Measurements from ENCODE around the gene NFYB. TPM values are rescaled to one million over a fixed set of nuclear protein-coding genes. Genes with fewer than 3 reads are reported as not detected.

Gene NFYB
- total and polyA plus RNA-seq, 7 donors = 15.3 to 91.3 (median 75.2) TPM

DNA sequence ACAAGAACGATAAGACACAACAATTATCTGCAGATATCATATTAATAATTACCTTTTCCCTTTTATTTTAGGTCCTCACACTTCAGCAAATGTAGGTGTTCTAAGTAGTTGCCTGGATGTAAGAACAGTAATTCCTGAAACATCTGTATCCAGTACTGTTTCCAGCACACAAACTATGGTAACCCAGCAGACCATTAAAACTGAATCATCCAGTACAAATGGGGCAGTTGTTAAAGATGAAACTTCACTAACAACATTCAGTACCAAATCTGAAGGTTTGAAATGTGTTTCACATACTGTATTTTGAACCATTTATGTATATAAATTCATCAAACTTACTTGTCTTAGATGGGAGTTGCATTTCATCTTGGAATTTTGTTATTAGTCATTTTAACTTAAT, 42.7 kb downstream of the NFYB start:
- Histone ChIP-seq H3K9me3 (no peaks in the 10 kb centered on the region), H3K27me3 (no peaks in the 10 kb centered on the region), H3K36me3 (peaks cover 5 to 94% (median 56%) of the 10 kb centered on the region in 4 donors), H3K4me3 (no peak overlapping the region), H3K4me1 (no peaks in the 10 kb centered on the region), H3K27ac (no peak overlapping the region)
- WGBS, 2 donors = 81 to 85% methylated on average over 1 of the region's 1 CpG
- intact Hi-C loops (cut with DNase I) = no loop called here
- TF ChIP-seq POLR2AphosphoS5 (IDR thresholded peaks at IDR 0.05) = no peak
- no peak for DNase-seq

DNA sequence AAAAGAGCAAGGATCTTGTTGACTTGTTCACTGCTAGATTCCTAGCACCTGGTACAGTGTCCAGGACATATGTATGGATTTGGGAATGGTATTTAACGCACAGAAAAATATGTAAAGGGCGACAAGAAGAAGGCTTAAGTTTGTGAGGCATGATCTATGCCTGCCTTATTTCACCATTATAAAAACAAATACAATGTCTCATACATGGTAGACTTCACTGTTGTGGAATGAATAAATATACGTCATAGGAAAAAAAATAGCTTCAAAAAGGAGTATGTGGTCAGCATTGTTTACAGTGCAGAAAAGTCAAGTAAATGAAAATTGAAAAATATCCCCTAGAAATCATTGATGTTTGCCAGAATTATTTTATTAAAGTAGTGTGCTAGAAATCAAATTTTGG, 43.7 kb downstream of the NFYB start:
- Histone ChIP-seq H3K27ac (no peak overlapping the region), H3K27me3 (no peaks in the 10 kb centered on the region), H3K4me1 (no peaks in the 10 kb centered on the region), H3K36me3 (peaks cover 5 to 94% (median 58%) of the 10 kb centered on the region in 4 donors), H3K4me3 (no peak overlapping the region), H3K9me3 (no peaks in the 10 kb centered on the region)
- intact Hi-C loops (cut with DNase I) = no loop called here
- no peak for TF ChIP-seq EP300 (IDR thresholded peaks at IDR 0.05)
- no peak for TF ChIP-seq POLR2A (IDR thresholded peaks at IDR 0.05)
- TF ChIP-seq, protein P1, sequence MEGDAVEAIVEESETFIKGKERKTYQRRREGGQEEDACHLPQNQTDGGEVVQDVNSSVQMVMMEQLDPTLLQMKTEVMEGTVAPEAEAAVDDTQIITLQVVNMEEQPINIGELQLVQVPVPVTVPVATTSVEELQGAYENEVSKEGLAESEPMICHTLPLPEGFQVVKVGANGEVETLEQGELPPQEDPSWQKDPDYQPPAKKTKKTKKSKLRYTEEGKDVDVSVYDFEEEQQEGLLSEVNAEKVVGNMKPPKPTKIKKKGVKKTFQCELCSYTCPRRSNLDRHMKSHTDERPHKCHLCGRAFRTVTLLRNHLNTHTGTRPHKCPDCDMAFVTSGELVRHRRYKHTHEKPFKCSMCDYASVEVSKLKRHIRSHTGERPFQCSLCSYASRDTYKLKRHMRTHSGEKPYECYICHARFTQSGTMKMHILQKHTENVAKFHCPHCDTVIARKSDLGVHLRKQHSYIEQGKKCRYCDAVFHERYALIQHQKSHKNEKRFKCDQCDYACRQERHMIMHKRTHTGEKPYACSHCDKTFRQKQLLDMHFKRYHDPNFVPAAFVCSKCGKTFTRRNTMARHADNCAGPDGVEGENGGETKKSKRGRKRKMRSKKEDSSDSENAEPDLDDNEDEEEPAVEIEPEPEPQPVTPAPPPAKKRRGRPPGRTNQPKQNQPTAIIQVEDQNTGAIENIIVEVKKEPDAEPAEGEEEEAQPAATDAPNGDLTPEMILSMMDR (IDR thresholded peaks at IDR 0.05) = no peak
- no peak for TF ChIP-seq POLR2AphosphoS5 (IDR thresholded peaks at IDR 0.05)
- DNase-seq = no peak
- whole genome bisulfite sequencing, 2 donors = 95 to 96% methylated on average over 3 of the region's 3 CpGs

DNA sequence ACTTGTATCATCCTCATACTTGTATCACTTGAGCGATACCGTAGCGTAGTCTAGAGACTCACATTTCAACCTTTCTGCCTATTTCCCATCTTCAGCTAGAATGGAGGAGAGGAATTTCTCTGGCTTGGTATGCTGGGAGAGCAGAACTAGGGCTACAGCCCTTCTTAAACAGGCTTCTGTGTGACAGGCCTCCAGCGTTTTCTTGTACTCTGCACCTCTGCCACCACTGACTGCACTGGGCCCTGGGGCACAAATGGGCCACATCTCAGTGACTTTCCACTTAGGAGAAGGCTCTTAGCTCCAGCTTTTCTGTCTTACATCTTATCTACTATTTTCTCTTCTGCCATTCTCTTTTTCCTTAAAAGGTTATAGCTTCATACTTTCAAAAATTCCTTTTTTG, 46.9 kb downstream of the NFYB start:
- H3K36me3 ChIP-seq = peaks cover 6 to 94% (median 54%) of the 10 kb centered on the region in 4 donors

DNA sequence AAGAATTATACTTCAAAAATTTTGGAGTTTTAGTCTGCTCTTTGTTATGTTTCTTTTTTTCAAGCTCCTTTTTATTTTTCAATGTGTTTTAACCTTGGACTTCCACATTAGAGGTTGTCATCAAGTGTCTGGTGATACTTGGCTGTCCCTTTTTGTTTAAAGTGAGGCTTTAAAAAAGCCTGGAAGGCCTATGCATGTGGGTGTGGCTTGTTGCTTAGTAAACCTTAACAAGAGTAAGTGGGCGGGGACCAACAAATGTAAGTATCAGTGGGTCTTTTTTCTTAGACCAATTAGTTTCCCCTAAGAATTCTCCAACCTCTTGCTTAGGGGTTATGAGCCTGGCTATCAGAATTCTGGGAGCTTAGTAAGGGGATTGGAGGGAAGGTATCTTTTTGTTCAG, 47.3 kb downstream of the NFYB start:
- no peaks in the 10 kb centered on the region for H3K4me1 ChIP-seq
- peaks cover 6 to 94% (median 53%) of the 10 kb centered on the region in 4 donors for H3K36me3 ChIP-seq
- no peak overlapping the region for H3K4me3 ChIP-seq
- no peak for DNase-seq
- intact Hi-C loops (cut with DNase I) = no loop called here
- H3K9me3 ChIP-seq = no peaks in the 10 kb centered on the region
- TF ChIP-seq, protein P1 (IDR thresholded peaks at IDR 0.05) = no peak
- TF ChIP-seq POLR2A (IDR thresholded peaks at IDR 0.05) = no peak
- TF ChIP-seq EP300 (IDR thresholded peaks at IDR 0.05) = no peak
- no peak for TF ChIP-seq POLR2AphosphoS5 (IDR thresholded peaks at IDR 0.05)
- H3K27ac ChIP-seq = no peak overlapping the region
- 94 to 95% methylated on average over 1 of the region's 1 CpG for WGBS, 2 donors
- no peaks in the 10 kb centered on the region for H3K27me3 ChIP-seq

More for the DNA sequence above, 46.9 kb downstream of the NFYB start:
- Histone ChIP-seq H3K27me3 (no peaks in the 10 kb centered on the region), H3K4me1 (no peaks in the 10 kb centered on the region), H3K9me3 (no peaks in the 10 kb centered on the region), H3K4me3 (no peak overlapping the region), H3K27ac (no peak overlapping the region)
- 92 to 96% methylated on average over 4 of the region's 4 CpGs for WGBS, 2 donors
- no peak for TF ChIP-seq POLR2AphosphoS5 (IDR thresholded peaks at IDR 0.05)
- no peak for TF ChIP-seq EP300 (IDR thresholded peaks at IDR 0.05)
- TF ChIP-seq POLR2A (IDR thresholded peaks at IDR 0.05) = no peak
- intact Hi-C loops (cut with DNase I) = no loop called here
- no peak for DNase-seq

DNA sequence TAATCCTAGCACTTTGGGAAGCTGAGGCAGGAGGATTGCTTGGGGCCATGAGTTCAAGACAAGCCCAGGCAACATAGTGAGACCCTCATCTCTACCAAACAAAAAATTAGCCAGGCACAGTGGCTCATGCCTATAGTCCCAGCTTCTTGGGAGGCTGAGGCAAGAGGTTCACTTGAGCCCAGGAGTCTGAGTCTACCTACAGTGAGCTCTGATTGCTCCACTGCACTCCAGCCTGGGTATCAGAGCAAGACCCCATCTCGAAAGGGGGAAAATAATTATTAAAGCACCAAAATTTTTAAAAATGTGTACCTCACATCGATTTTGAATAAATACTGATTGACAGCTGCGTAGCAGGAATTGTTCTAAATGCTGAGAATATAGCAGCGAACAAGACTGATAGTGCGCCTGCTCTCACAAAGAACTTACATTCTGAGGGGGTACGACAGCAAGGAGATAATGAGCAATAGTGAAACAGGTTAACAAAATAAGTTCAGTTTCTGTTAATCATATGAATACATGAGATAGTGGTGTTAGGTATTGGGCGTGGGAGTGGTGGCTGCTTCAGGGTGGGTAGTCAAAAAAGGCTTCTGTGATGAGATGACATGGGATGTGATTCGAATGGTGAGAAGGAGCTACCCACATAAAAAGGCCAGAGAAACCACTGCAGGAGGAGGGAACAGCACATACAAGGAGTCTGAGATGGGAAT, 54.1 kb downstream of the NFYB start:
- H3K36me3 ChIP-seq = peaks cover 6 to 92% (median 33%) of the 10 kb centered on the region in 4 donors

More for the DNA sequence above, 54.1 kb downstream of the NFYB start:
- DNase-seq = no peak
- intact Hi-C loops (cut with DNase I) = no loop called here
- Histone ChIP-seq H3K27me3 (no peaks in the 10 kb centered on the region), H3K4me3 (no peak overlapping the region), H3K9me3 (no peaks in the 10 kb centered on the region), H3K4me1 (peaks cover 0 to 5% (median 0%) of the 10 kb centered on the region in 4 donors), H3K27ac (no peak overlapping the region)
- 86 to 93% methylated on average over 8 of the region's 8 CpGs for WGBS, 2 donors
- no peak for TF ChIP-seq EP300 (IDR thresholded peaks at IDR 0.05)
- TF ChIP-seq POLR2A (IDR thresholded peaks at IDR 0.05) = no peak
- no peak for TF ChIP-seq POLR2AphosphoS5 (IDR thresholded peaks at IDR 0.05)
- TF ChIP-seq, protein P1 (IDR thresholded peaks at IDR 0.05) = no peak

All from sigmoid colon (tissue), 7 donors.